ENCODE measurements around the gene SEMA3C. TPM values are rescaled to one million over a fixed set of nuclear protein-coding genes. Genes with fewer than 3 reads are reported as not detected.

The SEMA3C gene
- total RNA-seq: not detected in 2 replicates

DNA sequence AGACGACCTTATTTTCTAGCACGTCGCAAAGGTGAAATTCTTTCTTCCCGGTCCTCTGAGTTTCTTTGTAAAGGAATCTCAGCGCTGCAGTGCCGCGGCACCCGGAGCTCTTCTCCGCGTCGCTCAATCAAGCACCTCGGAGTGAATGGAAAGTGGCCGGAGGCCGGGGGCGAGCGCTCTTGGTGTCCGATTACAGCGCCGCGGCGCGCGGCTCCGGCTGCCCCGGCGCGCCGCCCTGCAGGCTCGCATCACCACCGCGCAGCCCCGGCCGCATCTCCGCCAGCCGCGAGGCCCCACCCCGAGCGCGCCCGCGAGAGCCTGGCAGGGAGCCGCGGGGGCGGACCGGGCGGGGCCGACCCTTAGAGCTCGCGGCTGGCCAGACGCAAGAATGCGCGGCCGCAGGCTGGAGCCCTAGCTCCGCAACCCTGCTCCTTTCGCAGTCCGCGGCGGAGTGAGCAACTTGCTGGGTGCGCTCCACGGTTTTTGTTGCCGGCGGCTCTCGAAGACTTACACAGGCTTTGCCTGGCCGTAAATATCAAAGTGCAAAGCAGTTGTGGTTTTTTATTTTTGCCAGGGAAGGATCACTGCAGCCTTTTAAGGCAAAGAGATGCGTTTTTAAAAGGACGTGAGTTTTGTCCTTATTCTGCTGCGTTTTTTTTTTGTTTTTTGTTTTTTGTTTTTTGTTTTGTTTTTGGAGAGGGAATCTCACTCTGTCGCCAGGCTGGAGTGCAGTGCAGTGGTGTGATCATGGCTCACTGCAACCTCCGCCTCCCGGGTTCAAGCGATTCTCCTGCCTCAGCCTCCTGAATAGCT, at the start of gene SEMA3C:
TSS of gene SEMA3C (minus strand) at position 143 of the 813 bp plus-strand sequence. CDS start 2,270 bp downstream, outside the sequence.
- no peak for DNase-seq (ENCODE audit: low spot score)
- H3K4me1 Mint-ChIP-seq (ENCODE audit: low read depth): peaks cover 7% of the 10 kb centered on the region
- no peaks in the 10 kb centered on the region for H3K36me3 Mint-ChIP-seq (ENCODE audit: low read depth)
- peaks cover 40% of the 10 kb centered on the region for H3K27me3 Mint-ChIP-seq (ENCODE audit: insufficient read depth)
- no peaks in the 10 kb centered on the region for H3K9me3 Mint-ChIP-seq
- no peak within 1 kb of the TSS for H3K27ac Mint-ChIP-seq
- intact Hi-C loops (cut with micrococcal nuclease): no loop called here
- H3K4me3 Mint-ChIP-seq: peak within 1 kb of the TSS; percentile 42

DNA sequence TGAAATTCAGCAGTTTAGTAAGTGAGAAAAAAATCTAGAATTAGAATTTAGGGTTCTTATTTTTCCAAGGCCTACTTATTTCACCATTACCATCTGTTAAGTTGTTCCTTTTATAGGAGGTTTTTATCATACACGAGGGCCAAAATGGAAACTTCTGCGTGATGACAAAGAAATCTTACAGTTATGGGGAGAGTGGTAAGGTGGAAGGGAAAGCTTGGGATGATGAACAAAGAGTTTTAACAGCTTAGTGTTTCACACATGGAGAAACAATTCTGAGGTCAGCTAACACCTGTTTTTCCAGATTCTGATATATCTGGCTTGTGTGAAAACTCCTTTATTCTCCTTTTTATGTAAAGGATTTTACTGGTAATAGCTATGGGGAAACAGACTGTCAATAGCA, 49.8 kb upstream of the SEMA3C start:
- intact Hi-C loops (cut with micrococcal nuclease): no loop called here
- Mint-ChIP-seq H3K4me3 (no peak overlapping the region), H3K36me3 (ENCODE audit: low read depth) (no peaks in the 10 kb centered on the region), H3K27me3 (ENCODE audit: insufficient read depth) (no peaks in the 10 kb centered on the region), H3K27ac (no peak overlapping the region), H3K9me3 (no peaks in the 10 kb centered on the region), H3K4me1 (ENCODE audit: low read depth) (no peaks in the 10 kb centered on the region)
- DNase-seq (ENCODE audit: low spot score): no peak

DNA sequence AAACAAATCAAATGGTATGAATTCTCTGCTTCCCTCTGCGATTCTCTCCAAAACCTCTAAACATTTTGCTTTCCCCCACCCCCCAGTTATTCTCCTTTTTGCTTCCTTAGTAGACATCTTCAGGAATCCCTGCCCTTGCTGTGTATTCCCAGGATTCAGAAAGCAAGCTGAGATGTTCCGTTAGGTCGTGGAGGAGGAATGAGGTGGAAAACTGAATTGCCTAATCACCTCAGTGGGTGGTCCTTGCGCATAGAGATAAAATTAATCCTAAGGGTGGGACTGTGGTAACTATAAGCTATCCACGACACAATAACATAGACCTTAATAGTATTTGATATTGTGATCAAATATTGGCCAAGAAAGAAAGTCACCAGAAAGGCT, 49.1 kb upstream of the SEMA3C start:
- Mint-ChIP-seq H3K4me1 (ENCODE audit: low read depth) (no peaks in the 10 kb centered on the region), H3K36me3 (ENCODE audit: low read depth) (no peaks in the 10 kb centered on the region), H3K9me3 (no peaks in the 10 kb centered on the region), H3K27ac (no peak overlapping the region), H3K4me3 (no peak overlapping the region), H3K27me3 (ENCODE audit: insufficient read depth) (no peaks in the 10 kb centered on the region)
- no peak for DNase-seq (ENCODE audit: low spot score)
- intact Hi-C loops (cut with micrococcal nuclease): no loop called here

- Mint-ChIP-seq H3K4me1 (ENCODE audit: low read depth) (no peaks in the 10 kb centered on the region), H3K27me3 (ENCODE audit: insufficient read depth) (no peaks in the 10 kb centered on the region), H3K4me3 (no peak overlapping the region), H3K9me3 (no peaks in the 10 kb centered on the region), H3K36me3 (ENCODE audit: low read depth) (no peaks in the 10 kb centered on the region), H3K27ac (no peak overlapping the region)
- intact Hi-C loops (cut with micrococcal nuclease): no loop called here
- DNase-seq (ENCODE audit: low spot score): no peak
Measured at GRCh38 chr7:80967071-80967916, 48.4 kb upstream of the SEMA3C start.

DNA sequence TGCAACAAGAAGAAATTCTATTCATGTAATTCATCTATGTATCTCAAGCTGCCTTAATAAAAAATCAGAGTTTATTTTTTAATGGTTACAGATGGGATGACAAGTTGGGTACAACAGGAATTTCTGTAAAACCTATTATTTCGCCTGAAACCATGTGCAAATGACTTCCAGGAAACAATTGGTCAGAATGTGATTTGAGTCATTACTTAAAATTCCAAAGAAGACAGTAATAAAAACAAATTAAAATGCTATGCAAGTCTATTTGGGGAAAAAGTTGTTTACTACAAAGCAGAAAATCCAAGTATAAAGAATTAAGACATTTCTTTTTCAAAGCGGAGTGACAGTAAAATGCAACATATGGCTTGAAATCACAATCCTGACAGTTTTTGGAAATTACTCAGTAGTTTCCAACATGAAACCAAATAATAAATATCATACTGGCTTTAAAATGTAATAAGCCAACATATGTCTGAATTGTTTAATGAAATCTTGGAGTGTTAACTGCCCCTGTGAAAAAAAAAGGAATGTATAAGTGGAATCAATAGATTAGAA, 41.5 kb upstream of the SEMA3C start:
- no peaks in the 10 kb centered on the region for H3K27me3 Mint-ChIP-seq (ENCODE audit: insufficient read depth)
- H3K4me3 Mint-ChIP-seq: no peak overlapping the region
- no peaks in the 10 kb centered on the region for H3K36me3 Mint-ChIP-seq (ENCODE audit: low read depth)
- H3K4me1 Mint-ChIP-seq (ENCODE audit: low read depth): no peaks in the 10 kb centered on the region
- no peaks in the 10 kb centered on the region for H3K9me3 Mint-ChIP-seq
- intact Hi-C loops (cut with micrococcal nuclease): no loop called here
- DNase-seq (ENCODE audit: low spot score): no peak
- H3K27ac Mint-ChIP-seq: no peak overlapping the region

DNA sequence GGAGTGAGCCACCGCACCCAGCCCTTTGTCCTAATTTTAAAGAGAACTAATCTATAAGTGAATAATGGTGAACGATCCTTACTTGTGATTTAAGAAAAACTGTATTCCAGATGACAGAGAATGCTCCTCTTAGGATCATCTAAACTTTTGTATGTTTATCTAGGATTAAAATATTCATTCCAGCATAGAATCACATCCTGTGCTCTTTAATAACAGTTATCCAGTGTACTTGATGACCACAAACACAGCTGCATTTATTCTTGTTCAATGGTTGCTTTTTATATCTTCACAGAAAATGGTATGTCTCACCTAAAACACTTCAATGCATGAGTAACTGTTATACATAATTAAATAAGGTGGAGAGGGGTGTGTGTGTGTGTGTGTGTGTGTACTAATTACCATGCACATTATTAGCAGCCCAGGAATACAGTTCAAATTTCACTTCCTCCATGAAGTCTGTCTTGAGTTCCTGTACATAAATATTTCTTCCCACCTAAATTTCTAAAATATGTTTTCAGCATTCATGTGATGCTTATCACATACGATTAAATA, 38.5 kb upstream of the SEMA3C start:
- Mint-ChIP-seq H3K4me1 (ENCODE audit: low read depth) (no peaks in the 10 kb centered on the region), H3K27me3 (ENCODE audit: insufficient read depth) (no peaks in the 10 kb centered on the region), H3K36me3 (ENCODE audit: low read depth) (no peaks in the 10 kb centered on the region), H3K27ac (no peak overlapping the region), H3K9me3 (no peaks in the 10 kb centered on the region), H3K4me3 (no peak overlapping the region)
- DNase-seq (ENCODE audit: low spot score): no peak
- intact Hi-C loops (cut with micrococcal nuclease): no loop called here

GRCh38 chr7:80954191-80954590, 35.3 kb upstream of the SEMA3C start:
- intact Hi-C loops (cut with micrococcal nuclease): no loop called here
- no peak for DNase-seq (ENCODE audit: low spot score)
- Mint-ChIP-seq H3K27me3 (ENCODE audit: insufficient read depth) (no peaks in the 10 kb centered on the region), H3K4me3 (no peak overlapping the region), H3K36me3 (ENCODE audit: low read depth) (no peaks in the 10 kb centered on the region), H3K9me3 (no peaks in the 10 kb centered on the region), H3K4me1 (ENCODE audit: low read depth) (no peaks in the 10 kb centered on the region), H3K27ac (no peak overlapping the region)

DNA sequence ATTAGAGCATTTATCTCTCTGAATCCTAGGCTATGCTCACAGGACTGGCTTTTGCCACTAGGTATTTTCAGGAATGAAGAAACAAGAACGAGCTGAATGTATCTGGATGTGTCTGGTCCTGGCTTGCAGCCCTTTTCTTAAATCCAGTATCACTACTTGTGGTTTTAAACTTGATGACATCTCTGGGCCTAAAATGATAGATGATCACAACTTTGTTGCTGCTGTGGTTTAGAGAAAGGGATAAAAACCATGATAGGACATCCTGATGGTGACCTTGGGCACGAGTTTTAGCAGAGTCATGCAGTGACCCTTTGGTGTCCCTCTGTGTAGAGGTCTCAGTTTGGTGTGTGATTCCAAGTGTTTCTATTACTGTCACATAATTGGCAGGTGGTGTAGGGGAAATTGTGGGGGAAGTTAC, 31.7 kb upstream of the SEMA3C start:
- no peaks in the 10 kb centered on the region for H3K9me3 Mint-ChIP-seq
- H3K27ac Mint-ChIP-seq: no peak overlapping the region
- no peaks in the 10 kb centered on the region for H3K4me1 Mint-ChIP-seq (ENCODE audit: low read depth)
- no peaks in the 10 kb centered on the region for H3K27me3 Mint-ChIP-seq (ENCODE audit: insufficient read depth)
- H3K36me3 Mint-ChIP-seq (ENCODE audit: low read depth): no peaks in the 10 kb centered on the region
- H3K4me3 Mint-ChIP-seq: no peak overlapping the region
- no peak for DNase-seq (ENCODE audit: low spot score)
- intact Hi-C loops (cut with micrococcal nuclease): no loop called here

DNA sequence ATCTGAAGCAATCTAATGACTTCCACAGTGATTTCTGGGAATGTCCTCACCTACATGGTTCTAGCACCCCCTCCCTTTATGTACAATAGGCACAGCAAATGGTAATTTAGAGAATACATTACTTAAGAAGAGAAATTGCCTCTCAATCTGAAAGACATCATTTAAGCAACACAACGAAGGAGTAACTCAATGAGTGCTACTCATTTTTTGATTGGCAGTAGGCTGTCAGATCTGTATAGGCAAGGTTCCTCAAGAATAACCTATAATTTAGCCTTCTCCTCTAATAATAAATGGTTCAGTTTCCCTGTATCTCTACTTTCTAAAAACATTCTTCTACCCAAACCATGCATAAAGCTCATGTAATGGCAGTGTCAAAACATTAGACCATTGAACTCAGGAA, 30.6 kb upstream of the SEMA3C start:
- Mint-ChIP-seq H3K9me3 (no peaks in the 10 kb centered on the region), H3K4me1 (ENCODE audit: low read depth) (no peaks in the 10 kb centered on the region), H3K27me3 (ENCODE audit: insufficient read depth) (no peaks in the 10 kb centered on the region), H3K27ac (no peak overlapping the region), H3K36me3 (ENCODE audit: low read depth) (no peaks in the 10 kb centered on the region), H3K4me3 (no peak overlapping the region)
- intact Hi-C loops (cut with micrococcal nuclease): no loop called here
- no peak for DNase-seq (ENCODE audit: low spot score)

- no peaks in the 10 kb centered on the region for H3K27me3 Mint-ChIP-seq (ENCODE audit: insufficient read depth)
- intact Hi-C loops (cut with micrococcal nuclease): no loop called here
Measured at GRCh38 chr7:80946858-80947257, 28.0 kb upstream of the SEMA3C start.

GRCh38 chr7:80945976-80946375, 27.1 kb upstream of the SEMA3C start:
- H3K9me3 Mint-ChIP-seq: no peaks in the 10 kb centered on the region
- H3K4me3 Mint-ChIP-seq: no peak overlapping the region
- H3K4me1 Mint-ChIP-seq (ENCODE audit: low read depth): no peaks in the 10 kb centered on the region
- no peaks in the 10 kb centered on the region for H3K27me3 Mint-ChIP-seq (ENCODE audit: insufficient read depth)
- no peak for DNase-seq (ENCODE audit: low spot score)
- no peak overlapping the region for H3K27ac Mint-ChIP-seq
- H3K36me3 Mint-ChIP-seq (ENCODE audit: low read depth): no peaks in the 10 kb centered on the region
- intact Hi-C loops (cut with micrococcal nuclease): no loop called here

More at GRCh38 chr7:80946858-80947257, 28.0 kb upstream of the SEMA3C start:
- H3K4me1 Mint-ChIP-seq (ENCODE audit: low read depth): no peaks in the 10 kb centered on the region
- H3K27ac Mint-ChIP-seq: no peak overlapping the region
- H3K9me3 Mint-ChIP-seq: no peaks in the 10 kb centered on the region
- no peak overlapping the region for H3K4me3 Mint-ChIP-seq
- no peaks in the 10 kb centered on the region for H3K36me3 Mint-ChIP-seq (ENCODE audit: low read depth)
- no peak for DNase-seq (ENCODE audit: low spot score)

GRCh38 chr7:80943342-80943741, 24.5 kb upstream of the SEMA3C start:
- H3K4me1 Mint-ChIP-seq (ENCODE audit: low read depth): no peaks in the 10 kb centered on the region

More at GRCh38 chr7:80943342-80943741, 24.5 kb upstream of the SEMA3C start:
- intact Hi-C loops (cut with micrococcal nuclease): no loop called here
- no peak overlapping the region for H3K4me3 Mint-ChIP-seq
- no peaks in the 10 kb centered on the region for H3K9me3 Mint-ChIP-seq
- no peak overlapping the region for H3K27ac Mint-ChIP-seq
- no peaks in the 10 kb centered on the region for H3K36me3 Mint-ChIP-seq (ENCODE audit: low read depth)
- no peak for DNase-seq (ENCODE audit: low spot score)
- no peaks in the 10 kb centered on the region for H3K27me3 Mint-ChIP-seq (ENCODE audit: insufficient read depth)

Data from activated T-helper 1 cell treated with anti-CD3 and anti-CD28 coated beads, Interleukin-12 subunit alpha, Interleukin-12 subunit beta, Interleukin-2, Interleukin-4 antibody, amounts not matched to agents 30 ng/mL and 10 ng/mL and 1 ng/mL, durations not matched to agents 14 hours and 24 hours and 36 hours (primary cell).